SU-DHL-6 (cell line): ENCODE results near the gene SERINC4.

Experiments used
- H2AFZ ChIP-seq: fragments of 200-600 bp; sonication (generic); 2 replicates; pipeline ENCODE4 v1.6.1; 2014; ENCODE audit warnings: low read depth, mild to moderate bottlenecking, moderate library complexity, mixed read lengths, antibody characterized with exemption, low read length; ENCODE audit not compliant: severe bottlenecking
- H3F3A ChIP-seq: fragments of 200-600 bp; shearing (Covaris generic); 2 replicates; pipeline ENCODE4 v1.6.0; 2016; ENCODE audit warnings: antibody characterized with exemption, mild to moderate bottlenecking; ENCODE audit not compliant: insufficient read depth
- H3K27ac ChIP-seq: fragments of 200-600 bp; sonication (generic); 2 replicates; pipeline ENCODE4 v1.5.1; 2016; ENCODE audit warnings: low read depth, mild to moderate bottlenecking, low read length, moderate library complexity, mixed read lengths
- H3K27me3 ChIP-seq: fragments of 200-600 bp; sonication (generic), shearing (Covaris generic); 2 replicates; pipeline ENCODE4 v1.6.0; 2014; ENCODE audit warnings: mild to moderate bottlenecking, low read length
- H3K36me3 ChIP-seq: fragments of 200-600 bp; sonication (generic); 2 replicates; pipeline ENCODE4 v1.6.1; 2014; ENCODE audit warnings: mild to moderate bottlenecking, low read length, mixed read lengths
- H3K4me2 ChIP-seq: fragments of 300-600, 200-600 bp; shearing (Covaris generic), sonication (generic); 2 replicates; pipeline ENCODE4 v1.6.0; 2014; ENCODE audit warnings: low read length, low read depth, mild to moderate bottlenecking; ENCODE audit not compliant: poor library complexity, severe bottlenecking
- H3K4me3 ChIP-seq: fragments of 200-600 bp; sonication (generic); 2 replicates; pipeline ENCODE4 v1.5.1; 2014; ENCODE audit warnings: antibody characterized with exemption, low read length, mild to moderate bottlenecking, mixed read lengths; ENCODE audit not compliant: insufficient read depth, poor library complexity, severe bottlenecking
- H3K79me2 ChIP-seq: fragments of 200-600 bp; sonication (generic); 2 replicates; pipeline ENCODE4 v1.6.1; 2014; ENCODE audit warnings: mild to moderate bottlenecking, low read length, moderate library complexity; ENCODE audit not compliant: insufficient read depth
- H3K9ac ChIP-seq: fragments of 200-600 bp; sonication (generic); 2 replicates; pipeline ENCODE4 v1.7.0; 2014; ENCODE audit warnings: mild to moderate bottlenecking, low read length
- H3K9me2 ChIP-seq: fragments of 200-600 bp; sonication (generic); replicated peaks from 2 replicates; pipeline ENCODE4 v1.6.1; 2014; ENCODE audit warnings: low read length; ENCODE audit not compliant: insufficient read depth
- H3K9me3 ChIP-seq: fragments of 200-600 bp; sonication (generic); 2 replicates; pipeline ENCODE4 v1.6.1; 2014; ENCODE audit warnings: low read length, mixed read lengths; ENCODE audit not compliant: insufficient read depth
- H4K20me1 ChIP-seq: fragments of 200-600 bp; sonication (generic); 2 replicates; pipeline ENCODE4 v1.6.1; 2014; ENCODE audit warnings: low read depth, mild to moderate bottlenecking, antibody characterized with exemption, low read length, moderate library complexity, mixed read lengths
- CTCF ChIP-seq: fragments of 200-600 bp; sonication (generic); IDR thresholded peaks from one replicate; pipeline ENCODE4 v1.5.1; 2017; ENCODE audit warnings: antibody characterized with exemption, mild to moderate bottlenecking, low read length, moderate library complexity; ENCODE audit not compliant: insufficient read depth, poor library complexity, severe bottlenecking
- EZH2phosphoT487 ChIP-seq: fragments of 200-600 bp; sonication (generic), shearing (Covaris generic); conservative IDR thresholded peaks from 2 replicates; pipeline ENCODE4 v1.6.1; 2018; ENCODE audit warnings: mild to moderate bottlenecking, antibody characterized with exemption, low read length, moderate library complexity, mixed read lengths

The SERINC4 gene

GRCh38 chr15:43774062-43774461, 26.0 kb downstream of the SERINC4 start:
- Histone ChIP-seq H3F3A (peaks cover 87% of the 10 kb centered on the region), H3K9me2 (no peaks in the 10 kb centered on the region), H3K9me3 (no peaks in the 10 kb centered on the region), H3K36me3 (peaks cover 51% of the 10 kb centered on the region), H3K4me2 (peak overlapping the region; percentile 100), H3K9ac (0 out of 2 replicates have a peak overlapping the region, but pooled peaks have one; percentile 98), H3K79me2 (peaks cover 27% of the 10 kb centered on the region), H3K4me3 (no peak overlapping the region), H3K27ac (peak overlapping the region; percentile 98), H3K27me3 (no peaks in the 10 kb centered on the region), H2AFZ (no peak overlapping the region), H4K20me1 (0 out of 2 replicates have a peak, but pooled peaks cover 2% of the 10 kb centered on the region)
- TF ChIP-seq CTCF (no peak), EZH2phosphoT487 (no peak)

GRCh38 chr15:43772624-43773023, 27.4 kb downstream of the SERINC4 start:
- Histone ChIP-seq H3K4me2 (peak overlapping the region; percentile 12), H3K9me2 (no peaks in the 10 kb centered on the region), H2AFZ (no peak overlapping the region), H4K20me1 (0 out of 2 replicates have a peak, but pooled peaks cover 2% of the 10 kb centered on the region), H3K36me3 (peaks cover 57% of the 10 kb centered on the region), H3F3A (peaks cover 95% of the 10 kb centered on the region), H3K9ac (no peak overlapping the region), H3K27ac (peak overlapping the region; percentile 61), H3K79me2 (peaks cover 22% of the 10 kb centered on the region), H3K27me3 (no peaks in the 10 kb centered on the region), H3K9me3 (no peaks in the 10 kb centered on the region), H3K4me3 (no peak overlapping the region)
- TF ChIP-seq EZH2phosphoT487, result no peak
- TF ChIP-seq CTCF, result no peak

- Histone ChIP-seq H3K4me2 (no peak overlapping the region), H3K9ac (no peak overlapping the region), H3F3A (peaks cover 94% of the 10 kb centered on the region)
Observed at GRCh38 chr15:43771816-43772215, 28.2 kb downstream of the SERINC4 start.

More at GRCh38 chr15:43771816-43772215, 28.2 kb downstream of the SERINC4 start:
- Histone ChIP-seq H3K79me2 (peaks cover 22% of the 10 kb centered on the region), H3K9me2 (no peaks in the 10 kb centered on the region), H2AFZ (no peak overlapping the region), H3K9me3 (no peaks in the 10 kb centered on the region), H3K27me3 (no peaks in the 10 kb centered on the region), H3K36me3 (peaks cover 59% of the 10 kb centered on the region), H4K20me1 (0 out of 2 replicates have a peak, but pooled peaks cover 2% of the 10 kb centered on the region), H3K4me3 (no peak overlapping the region), H3K27ac (peak overlapping the region; percentile 61)
- TF ChIP-seq CTCF (no peak), EZH2phosphoT487 (no peak)
